ENCODE data around the gene CFLAR.

The CFLAR gene

GRCh38 chr2:201116115-201116958 lies at the start of gene CFLAR:
TSS of gene CFLAR (plus strand) at chr2:201116164. CDS start at chr2:201129866, 13,702 bp downstream.
- Histone ChIP-seq H3K9me3 (ENCODE audit: control insufficient read depth in 1 of 2, low read length in 2 of 2) (no peaks in the 10 kb centered on the region), H3K36me3 (ENCODE audit: control insufficient read depth in 1 of 2, insufficient read depth in 2 of 2, low read length in 2 of 2) (peaks cover 0 to 8% of the 10 kb centered on the region in 2 donors), H3K27ac (ENCODE audit: low read length) (peak within 1 kb of the TSS; percentile 98), H3K4me3 (ENCODE audit: low read depth in 1 of 2, low read length in 2 of 2) (peak within 1 kb of the TSS; percentile 87 to 96), H3K4me1 (ENCODE audit: control insufficient read depth in 1 of 2, insufficient read depth in 2 of 2, low read length in 2 of 2) (peaks cover 3 to 10% of the 10 kb centered on the region in 2 donors), H3K27me3 (ENCODE audit: low read depth, low read length) (no peaks in the 10 kb centered on the region)

GRCh38 chr2:201070948-201071478 lies 45.0 kb upstream of the CFLAR start:
- peak overlapping the region; percentile 98 to 100 for H3K4me3 ChIP-seq (ENCODE audit: low read depth in 1 of 2, low read length in 2 of 2)
- H3K9me3 ChIP-seq (ENCODE audit: control insufficient read depth in 1 of 2, low read length in 2 of 2) = no peaks in the 10 kb centered on the region
- peak overlapping the region; percentile 97 for H3K27ac ChIP-seq (ENCODE audit: low read length)
- H3K27me3 ChIP-seq (ENCODE audit: low read depth, low read length) = no peaks in the 10 kb centered on the region
- H3K36me3 ChIP-seq (ENCODE audit: control insufficient read depth in 1 of 2, insufficient read depth in 2 of 2, low read length in 2 of 2) = no peaks in the 10 kb centered on the region
- peaks cover 14 to 41% of the 10 kb centered on the region in 2 donors for H3K4me1 ChIP-seq (ENCODE audit: control insufficient read depth in 1 of 2, insufficient read depth in 2 of 2, low read length in 2 of 2)

- Histone ChIP-seq H3K9me3 (ENCODE audit: control insufficient read depth in 1 of 2, low read length in 2 of 2) (no peaks in the 10 kb centered on the region), H3K4me3 (ENCODE audit: low read depth in 1 of 2, low read length in 2 of 2) (peak within 1 kb of the TSS; percentile 98 to 100), H3K36me3 (ENCODE audit: control insufficient read depth in 1 of 2, insufficient read depth in 2 of 2, low read length in 2 of 2) (no peaks in the 10 kb centered on the region), H3K4me1 (ENCODE audit: control insufficient read depth in 1 of 2, insufficient read depth in 2 of 2, low read length in 2 of 2) (peaks cover 14 to 41% of the 10 kb centered on the region in 2 donors), H3K27ac (ENCODE audit: low read length) (peak within 1 kb of the TSS; percentile 97), H3K27me3 (ENCODE audit: low read depth, low read length) (no peaks in the 10 kb centered on the region)
These were observed 44.3 kb upstream of the CFLAR start, which contains the start of the genes HYCC2 and NDUFB3 for GRCh38 chr2:201071479-201072200. TSS of gene HYCC2 (minus strand) at chr2:201071671. CDS start at chr2:201024009, 47,662 bp downstream. TSS of gene NDUFB3 (plus strand) at chr2:201072001. CDS start at chr2:201078883, 6,882 bp downstream.

GRCh38 chr2:201072201-201072530 lies 43.8 kb upstream of the CFLAR start:
- Histone ChIP-seq H3K4me3 (ENCODE audit: low read depth in 1 of 2, low read length in 2 of 2) (peak overlapping the region; percentile 98 to 100), H3K4me1 (ENCODE audit: control insufficient read depth in 1 of 2, insufficient read depth in 2 of 2, low read length in 2 of 2) (peaks cover 14 to 41% of the 10 kb centered on the region in 2 donors), H3K27ac (ENCODE audit: low read length) (peak overlapping the region; percentile 97), H3K27me3 (ENCODE audit: low read depth, low read length) (no peaks in the 10 kb centered on the region), H3K9me3 (ENCODE audit: control insufficient read depth in 1 of 2, low read length in 2 of 2) (no peaks in the 10 kb centered on the region), H3K36me3 (ENCODE audit: control insufficient read depth in 1 of 2, insufficient read depth in 2 of 2, low read length in 2 of 2) (no peaks in the 10 kb centered on the region)

- peak overlapping the region in 1 of 2 donors; percentile 98 for H3K4me3 ChIP-seq (ENCODE audit: low read depth in 1 of 2, low read length in 2 of 2)
- no peaks in the 10 kb centered on the region for H3K9me3 ChIP-seq (ENCODE audit: control insufficient read depth in 1 of 2, low read length in 2 of 2)
- no peaks in the 10 kb centered on the region for H3K36me3 ChIP-seq (ENCODE audit: control insufficient read depth in 1 of 2, insufficient read depth in 2 of 2, low read length in 2 of 2)
- H3K4me1 ChIP-seq (ENCODE audit: control insufficient read depth in 1 of 2, insufficient read depth in 2 of 2, low read length in 2 of 2) = peaks cover 14 to 34% of the 10 kb centered on the region in 2 donors
- H3K27ac ChIP-seq (ENCODE audit: low read length) = no peak overlapping the region
- H3K27me3 ChIP-seq (ENCODE audit: low read depth, low read length) = no peaks in the 10 kb centered on the region
These were observed 42.9 kb upstream of the CFLAR start for GRCh38 chr2:201073071-201073470.

GRCh38 chr2:201074996-201075395 lies 41.0 kb upstream of the CFLAR start:
- no peak overlapping the region for H3K27ac ChIP-seq (ENCODE audit: low read length)
- H3K27me3 ChIP-seq (ENCODE audit: low read depth, low read length) = no peaks in the 10 kb centered on the region
- no peaks in the 10 kb centered on the region for H3K9me3 ChIP-seq (ENCODE audit: control insufficient read depth in 1 of 2, low read length in 2 of 2)
- peaks cover 0 to 26% of the 10 kb centered on the region in 2 donors for H3K4me1 ChIP-seq (ENCODE audit: control insufficient read depth in 1 of 2, insufficient read depth in 2 of 2, low read length in 2 of 2)
- H3K36me3 ChIP-seq (ENCODE audit: control insufficient read depth in 1 of 2, insufficient read depth in 2 of 2, low read length in 2 of 2) = peaks cover 6 to 13% of the 10 kb centered on the region in 2 donors
- H3K4me3 ChIP-seq (ENCODE audit: low read depth in 1 of 2, low read length in 2 of 2) = no peak overlapping the region

- peaks cover 12 to 15% of the 10 kb centered on the region in 2 donors for H3K36me3 ChIP-seq (ENCODE audit: control insufficient read depth in 1 of 2, insufficient read depth in 2 of 2, low read length in 2 of 2)
- no peaks in the 10 kb centered on the region for H3K9me3 ChIP-seq (ENCODE audit: control insufficient read depth in 1 of 2, low read length in 2 of 2)
- H3K4me1 ChIP-seq (ENCODE audit: control insufficient read depth in 1 of 2, insufficient read depth in 2 of 2, low read length in 2 of 2) = no peaks in the 10 kb centered on the region
- H3K4me3 ChIP-seq (ENCODE audit: low read depth in 1 of 2, low read length in 2 of 2) = no peak overlapping the region
- no peaks in the 10 kb centered on the region for H3K27me3 ChIP-seq (ENCODE audit: low read depth, low read length)
- H3K27ac ChIP-seq (ENCODE audit: low read length) = no peak overlapping the region
These were observed 31.1 kb upstream of the CFLAR start for GRCh38 chr2:201084863-201085262.

- Histone ChIP-seq H3K4me1 (ENCODE audit: control insufficient read depth in 1 of 2, insufficient read depth in 2 of 2, low read length in 2 of 2) (no peaks in the 10 kb centered on the region), H3K27me3 (ENCODE audit: low read depth, low read length) (no peaks in the 10 kb centered on the region), H3K27ac (ENCODE audit: low read length) (no peak overlapping the region), H3K36me3 (ENCODE audit: control insufficient read depth in 1 of 2, insufficient read depth in 2 of 2, low read length in 2 of 2) (peaks cover 0 to 3% of the 10 kb centered on the region in 2 donors), H3K9me3 (ENCODE audit: control insufficient read depth in 1 of 2, low read length in 2 of 2) (no peaks in the 10 kb centered on the region), H3K4me3 (ENCODE audit: low read depth in 1 of 2, low read length in 2 of 2) (no peak overlapping the region)
These were observed 25.4 kb upstream of the CFLAR start for GRCh38 chr2:201090574-201090973.

GRCh38 chr2:201093573-201093972 lies 22.4 kb upstream of the CFLAR start:
- H3K36me3 ChIP-seq (ENCODE audit: control insufficient read depth in 1 of 2, insufficient read depth in 2 of 2, low read length in 2 of 2) = no peaks in the 10 kb centered on the region
- no peaks in the 10 kb centered on the region for H3K9me3 ChIP-seq (ENCODE audit: control insufficient read depth in 1 of 2, low read length in 2 of 2)
- no peaks in the 10 kb centered on the region for H3K27me3 ChIP-seq (ENCODE audit: low read depth, low read length)
- no peak overlapping the region for H3K27ac ChIP-seq (ENCODE audit: low read length)
- no peaks in the 10 kb centered on the region for H3K4me1 ChIP-seq (ENCODE audit: control insufficient read depth in 1 of 2, insufficient read depth in 2 of 2, low read length in 2 of 2)
- H3K4me3 ChIP-seq (ENCODE audit: low read depth in 1 of 2, low read length in 2 of 2) = no peak overlapping the region

- Histone ChIP-seq H3K27me3 (ENCODE audit: low read depth, low read length) (no peaks in the 10 kb centered on the region), H3K4me3 (ENCODE audit: low read depth in 1 of 2, low read length in 2 of 2) (no peak overlapping the region), H3K36me3 (ENCODE audit: control insufficient read depth in 1 of 2, insufficient read depth in 2 of 2, low read length in 2 of 2) (no peaks in the 10 kb centered on the region), H3K27ac (ENCODE audit: low read length) (no peak overlapping the region), H3K4me1 (ENCODE audit: control insufficient read depth in 1 of 2, insufficient read depth in 2 of 2, low read length in 2 of 2) (no peaks in the 10 kb centered on the region), H3K9me3 (ENCODE audit: control insufficient read depth in 1 of 2, low read length in 2 of 2) (no peaks in the 10 kb centered on the region)
These were observed 15.5 kb upstream of the CFLAR start for GRCh38 chr2:201100497-201100896.

GRCh38 chr2:201105759-201106158 lies 10.2 kb upstream of the CFLAR start:
- Histone ChIP-seq H3K4me1 (ENCODE audit: control insufficient read depth in 1 of 2, insufficient read depth in 2 of 2, low read length in 2 of 2) (no peaks in the 10 kb centered on the region), H3K36me3 (ENCODE audit: control insufficient read depth in 1 of 2, insufficient read depth in 2 of 2, low read length in 2 of 2) (no peaks in the 10 kb centered on the region), H3K27me3 (ENCODE audit: low read depth, low read length) (no peaks in the 10 kb centered on the region), H3K4me3 (ENCODE audit: low read depth in 1 of 2, low read length in 2 of 2) (no peak overlapping the region), H3K27ac (ENCODE audit: low read length) (no peak overlapping the region), H3K9me3 (ENCODE audit: control insufficient read depth in 1 of 2, low read length in 2 of 2) (no peaks in the 10 kb centered on the region)
